Right lobe of liver (tissue), 4 donors: ENCODE measurements around the gene FMNL2.

Experiments used
- POLR2A ChIP-seq: fragments of 450-650 bp; IDR thresholded peaks from one replicate; pipeline ENCODE4 v1.6.1; 2017; ENCODE audit warnings: antibody characterized with exemption, mild to moderate bottlenecking
- TF ChIP-seq, protein P1 (sequence below), 4 donors: fragments of 200-600 bp in 3 of 4; fragments of 450-650 bp in 1 of 4; IDR thresholded peaks; one replicate each; pipeline versions ENCODE4 v1.5.1 to v1.8.0; 2016 to 2022; ENCODE audit warnings: antibody characterized with exemption in 4 of 4, mild to moderate bottlenecking in 2 of 4
- donor health status: DM: no; HTN: no; CAD: no.
- donor health status: DM: no; HTN: no; CAD: no.
- donor health status: DM: no; HTN: yes; CAD: no.

DNA sequence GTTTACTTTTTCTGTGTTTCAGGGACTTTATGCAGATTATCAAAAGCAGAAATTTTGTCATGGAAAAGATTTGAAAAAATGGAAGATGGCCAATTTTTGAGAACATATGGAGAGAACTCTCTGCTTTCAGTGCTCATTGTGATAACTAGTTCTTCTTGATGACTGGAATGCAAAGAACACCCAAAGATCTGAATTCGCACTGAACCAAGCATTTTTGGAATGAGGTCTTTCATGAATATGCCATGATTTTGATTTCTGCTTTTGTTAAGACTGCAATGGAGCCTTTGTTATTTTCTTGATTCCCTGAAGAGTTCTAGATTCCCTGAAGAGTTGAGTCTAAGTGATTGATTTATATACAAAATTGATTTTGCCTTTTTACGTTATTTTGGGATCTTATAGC, 124.1 kb downstream of the FMNL2 start:
- TF ChIP-seq, protein P1, sequence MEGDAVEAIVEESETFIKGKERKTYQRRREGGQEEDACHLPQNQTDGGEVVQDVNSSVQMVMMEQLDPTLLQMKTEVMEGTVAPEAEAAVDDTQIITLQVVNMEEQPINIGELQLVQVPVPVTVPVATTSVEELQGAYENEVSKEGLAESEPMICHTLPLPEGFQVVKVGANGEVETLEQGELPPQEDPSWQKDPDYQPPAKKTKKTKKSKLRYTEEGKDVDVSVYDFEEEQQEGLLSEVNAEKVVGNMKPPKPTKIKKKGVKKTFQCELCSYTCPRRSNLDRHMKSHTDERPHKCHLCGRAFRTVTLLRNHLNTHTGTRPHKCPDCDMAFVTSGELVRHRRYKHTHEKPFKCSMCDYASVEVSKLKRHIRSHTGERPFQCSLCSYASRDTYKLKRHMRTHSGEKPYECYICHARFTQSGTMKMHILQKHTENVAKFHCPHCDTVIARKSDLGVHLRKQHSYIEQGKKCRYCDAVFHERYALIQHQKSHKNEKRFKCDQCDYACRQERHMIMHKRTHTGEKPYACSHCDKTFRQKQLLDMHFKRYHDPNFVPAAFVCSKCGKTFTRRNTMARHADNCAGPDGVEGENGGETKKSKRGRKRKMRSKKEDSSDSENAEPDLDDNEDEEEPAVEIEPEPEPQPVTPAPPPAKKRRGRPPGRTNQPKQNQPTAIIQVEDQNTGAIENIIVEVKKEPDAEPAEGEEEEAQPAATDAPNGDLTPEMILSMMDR (IDR thresholded peaks at IDR 0.05), result no peak
- TF ChIP-seq POLR2A, result no peak
